ENCODE measurements around the gene GNG7.
"Not testable (repeated sequence)": the region's sequence is repeated elsewhere in the genome, so short reads cannot be mapped to it uniquely, and the experiment has no call there.

Gene GNG7

GRCh38 chr19:2602391-2603181 is 99.9 kb downstream of the GNG7 start:
- no peak for DNase-seq (ENCODE audit: low read depth in 2 of 2)

GRCh38 chr19:2600914-2601870 is 101.3 kb downstream of the GNG7 start:
- DNase-seq (ENCODE audit: low read depth in 2 of 2) = no peak

- no peak for DNase-seq (ENCODE audit: low read depth in 2 of 2)
Measured at GRCh38 chr19:2594319-2594718, 108.2 kb downstream of the GNG7 start.

GRCh38 chr19:2592824-2593223 is 109.7 kb downstream of the GNG7 start:
- DNase-seq (ENCODE audit: low read depth in 2 of 2) = no peak

GRCh38 chr19:2591537-2592291 is 110.8 kb downstream of the GNG7 start:
- no peak for DNase-seq (ENCODE audit: low read depth in 2 of 2)

- no peak for DNase-seq (ENCODE audit: low read depth in 2 of 2)
Measured at GRCh38 chr19:2590630-2591399, 111.7 kb downstream of the GNG7 start.

- no peak for DNase-seq (ENCODE audit: low read depth in 2 of 2)
Measured at GRCh38 chr19:2589441-2589840, 113.1 kb downstream of the GNG7 start.

GRCh38 chr19:2588081-2588777 is 114.3 kb downstream of the GNG7 start:
- DNase-seq (ENCODE audit: low read depth in 2 of 2) = no peak

- DNase-seq (ENCODE audit: low read depth in 2 of 2) = no peak
Measured at GRCh38 chr19:2587001-2587719, 115.3 kb downstream of the GNG7 start.

GRCh38 chr19:2586196-2586595 is 116.3 kb downstream of the GNG7 start:
- no peak for DNase-seq (ENCODE audit: low read depth in 2 of 2)

GRCh38 chr19:2584002-2584401 is 118.5 kb downstream of the GNG7 start:
- DNase-seq (ENCODE audit: low read depth in 2 of 2) = no peak

GRCh38 chr19:2582984-2583956 is 119.2 kb downstream of the GNG7 start:
- DNase-seq (ENCODE audit: low read depth in 2 of 2) = no peak

- DNase-seq (ENCODE audit: low read depth in 2 of 2) = not testable (repeated sequence)
Measured at GRCh38 chr19:2580396-2580795, 122.1 kb downstream of the GNG7 start.

- no peak for DNase-seq (ENCODE audit: low read depth in 2 of 2)
Measured at GRCh38 chr19:2579678-2580280, 122.7 kb downstream of the GNG7 start.

- peak; percentile 38 to 43 for DNase-seq (ENCODE audit: low read depth in 2 of 2)
Measured at GRCh38 chr19:2578901-2579677, 123.4 kb downstream of the GNG7 start.

GRCh38 chr19:2578391-2578890 is 124.1 kb downstream of the GNG7 start:
- DNase-seq (ENCODE audit: low read depth in 2 of 2) = no peak

GRCh38 chr19:2577722-2578335 is 124.7 kb downstream of the GNG7 start:
- no peak for DNase-seq (ENCODE audit: low read depth in 2 of 2)
